ENCODE data around the gene GPLD1.

- TF ChIP-seq YY1 (IDR thresholded peaks at IDR 0.05; ENCODE audit: insufficient read depth, insufficient read length) = no peak
- no peak for TF ChIP-seq ZNF274 (IDR thresholded peaks at IDR 0.05; ENCODE audit: low read depth, low read length)
- TF ChIP-seq SUZ12 (IDR thresholded peaks at IDR 0.05; ENCODE audit: extremely low read depth, insufficient read depth, insufficient read length) = no peak
Measured at GRCh38 chr6:24428615-24429014, 60.8 kb downstream of the GPLD1 start.

Data from NT2/D1 (cell line).